HepG2 (cell line): ENCODE data around the gene SPATC1L.

ENCODE experiments used
- CTCF ChIP-seq: sonication (generic); formaldehyde crosslinking; IDR thresholded peaks from 2 replicates; pipeline ENCODE4 v1.5.0; 2020; ENCODE audit warnings: mild to moderate bottlenecking, missing genetic modification reagents, moderate library complexity
- FOXK1 ChIP-seq: sonication (generic); formaldehyde crosslinking; IDR thresholded peaks from 2 replicates; pipeline ENCODE4 v1.4.0; 2020; ENCODE audit warnings: low read depth, missing genetic modification reagents, borderline replicate concordance
- PHF8 ChIP-seq: sonication (generic); formaldehyde crosslinking; IDR thresholded peaks from 2 replicates; pipeline ENCODE4 v1.5.0; 2020; ENCODE audit warnings: missing genetic modification reagents
- RNF219 ChIP-seq: sonication (generic); formaldehyde crosslinking; IDR thresholded peaks from 2 replicates; pipeline ENCODE4 v1.5.0; 2020; ENCODE audit warnings: mild to moderate bottlenecking, missing genetic modification reagents
- USF2 ChIP-seq, 2 experiments: sonication (generic) in 1 of 2; formaldehyde crosslinking in 1 of 2; IDR thresholded peaks; 2 replicates each; pipeline versions ENCODE4 v1.5.1 to v1.6.1; 2011 to 2020; ENCODE audit warnings: borderline replicate concordance in 1 of 2, low read depth in 1 of 2, low read length in 1 of 2, mild to moderate bottlenecking in 1 of 2, missing genetic modification reagents in 1 of 2, moderate library complexity in 1 of 2
- ZC3H4 ChIP-seq: sonication (generic); formaldehyde crosslinking; IDR thresholded peaks from 2 replicates; pipeline ENCODE4 v1.4.0; 2020; ENCODE audit warnings: missing genetic modification reagents, borderline replicate concordance
- ZNF260 ChIP-seq: sonication (generic); formaldehyde crosslinking; IDR thresholded peaks from 2 replicates; pipeline ENCODE4 v1.4.0; 2020; ENCODE audit warnings: missing genetic modification reagents, low read depth, mild to moderate bottlenecking, borderline replicate concordance
- ZNF296 ChIP-seq: sonication (generic); formaldehyde crosslinking; conservative IDR thresholded peaks from 2 replicates; pipeline ENCODE4 v1.5.0; 2020; ENCODE audit warnings: mild to moderate bottlenecking, missing genetic modification reagents
- TF ChIP-seq, protein P1 (sequence below): IDR thresholded peaks from 2 replicates; pipeline ENCODE4 v1.6.1; 2012; ENCODE audit warnings: low read depth, low read length, improper control_type of control experiment

DNA sequence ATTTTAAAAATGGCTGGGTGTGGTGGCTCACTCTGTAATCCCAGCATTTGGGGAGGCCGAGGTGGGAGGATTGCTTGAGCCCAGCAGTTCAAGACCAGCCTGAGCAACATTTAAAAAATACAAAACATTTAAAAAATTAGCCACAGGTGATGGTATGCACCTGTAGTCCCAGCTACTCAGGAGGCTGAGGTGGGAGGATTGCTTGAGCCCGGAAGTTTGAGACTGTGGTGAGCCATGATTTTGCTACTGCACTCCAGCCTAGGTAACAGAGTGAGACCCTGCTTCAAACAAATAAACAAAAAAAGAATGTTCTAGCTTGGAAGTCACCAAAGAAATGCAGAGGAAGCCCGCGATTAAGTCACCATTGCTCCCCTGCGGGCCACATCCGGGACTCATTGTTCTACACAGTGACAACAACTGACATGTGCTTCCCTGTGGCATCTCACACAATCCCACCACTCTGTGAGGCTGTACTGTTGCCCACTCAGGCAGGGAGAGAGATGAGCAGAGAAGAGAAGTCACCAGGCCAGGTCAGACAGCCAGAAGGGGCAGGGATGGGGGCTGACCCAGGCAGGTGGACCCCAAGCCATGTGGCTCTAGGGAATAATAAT, 18.4 kb upstream of the SPATC1L start:
- TF ChIP-seq ZC3H4 (CRISPR knock-in tag) (no peak), USF2 (IDR thresholded peaks at IDR 0.05; ENCODE audit: low read depth, low read length) (no peak), USF2 (CRISPR knock-in tag; IDR thresholded peaks at IDR 0.05; ENCODE audit: borderline replicate concordance) (no peak), ZNF260 (CRISPR knock-in tag) (no peak), FOXK1 (CRISPR knock-in tag) (no peak), ZNF296 (no peak), CTCF (CRISPR knock-in tag) (no peak), PHF8 (CRISPR knock-in tag) (no peak), RNF219 (no peak)
- TF ChIP-seq, protein P1, sequence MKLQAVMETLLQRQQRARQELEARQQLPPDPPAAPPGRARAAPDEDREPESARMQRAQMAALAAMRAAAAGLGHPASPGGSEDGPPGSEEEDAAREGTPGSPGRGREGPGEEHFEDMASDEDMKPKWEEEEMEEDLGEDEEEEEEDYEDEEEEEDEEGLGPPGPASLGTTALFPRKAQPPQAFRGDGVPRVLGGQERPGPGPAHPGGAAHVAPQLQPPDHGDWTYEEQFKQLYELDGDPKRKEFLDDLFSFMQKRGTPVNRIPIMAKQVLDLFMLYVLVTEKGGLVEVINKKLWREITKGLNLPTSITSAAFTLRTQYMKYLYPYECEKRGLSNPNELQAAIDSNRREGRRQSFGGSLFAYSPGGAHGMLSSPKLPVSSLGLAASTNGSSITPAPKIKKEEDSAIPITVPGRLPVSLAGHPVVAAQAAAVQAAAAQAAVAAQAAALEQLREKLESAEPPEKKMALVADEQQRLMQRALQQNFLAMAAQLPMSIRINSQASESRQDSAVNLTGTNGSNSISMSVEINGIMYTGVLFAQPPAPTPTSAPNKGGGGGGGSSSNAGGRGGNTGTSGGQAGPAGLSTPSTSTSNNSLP: no peak
